RPMI7951 (cell line): Measurements from ENCODE around the gene PPP2R5B. TPM values are rescaled to one million over a fixed set of nuclear protein-coding genes. Genes with fewer than 3 reads are reported as not detected.
"Not testable (repeated sequence)": the region's sequence is repeated elsewhere in the genome, so short reads cannot be mapped to it uniquely, and the experiment has no call there.

Source experiments
- DNase-seq: peaks from one replicate; pipeline ENCODE4 v3.0.0-alpha.2; 2012; ENCODE audit warnings: low read depth
- total RNA-seq: library from RNA; depleted of rRNA; stranded (reverse); fragments of >200 nt; shearing (Covaris generic); gene quantifications from 2 replicates; pipeline ENCODE4 v1.2.3, GENCODE V29; 2014; rRNA removed

Gene PPP2R5B
- total RNA-seq, 1 experiment from 2014 or later, result 17.8 TPM

DNA sequence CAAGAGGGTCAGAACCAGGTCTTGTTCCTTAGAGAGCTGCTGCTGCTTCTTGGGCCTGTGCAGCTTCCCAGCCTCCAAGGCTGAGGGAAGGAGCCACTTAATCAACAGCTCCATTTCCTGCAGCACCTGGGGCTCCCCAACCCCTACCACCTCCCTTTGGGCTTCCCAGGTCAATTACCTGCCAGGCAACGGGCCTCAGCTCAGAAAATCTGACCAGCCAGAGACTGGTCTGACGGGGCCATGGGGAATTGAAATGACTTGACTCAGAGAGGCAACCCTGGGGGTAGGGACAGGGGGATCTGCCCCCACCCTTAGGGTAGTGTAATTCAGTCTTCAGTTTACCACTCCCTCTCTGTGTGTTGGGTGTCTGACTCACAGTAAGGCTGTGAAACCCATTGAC is 52.2 kb downstream of the PPP2R5B start:
- DNase-seq, result no peak

GRCh38 chr11:64983339-64983738 is 58.9 kb downstream of the PPP2R5B start:
- not testable (repeated sequence) for DNase-seq

Other genes starting within 250 kb of the PPP2R5B start
- 0.10 and 0.36 TPM in 2 replicates for gene NRXN2, start 201.5 kb upstream of the PPP2R5B start, total RNA-seq
- not detected in 2 replicates for gene RASGRP2, start 180.5 kb upstream of the PPP2R5B start, total RNA-seq
- gene PYGM, start 164.7 kb upstream of the PPP2R5B start, total RNA-seq, result not detected in 2 replicates
- 62.6 and 64.1 TPM in 2 replicates for gene SF1, start 146.1 kb upstream of the PPP2R5B start, total RNA-seq
- gene MAP4K2, start 121.5 kb upstream of the PPP2R5B start, total RNA-seq, result 13.9 and 16.1 TPM in 2 replicates
- 11.7 and 14.8 TPM in 2 replicates for gene MEN1, start 114.1 kb upstream of the PPP2R5B start, total RNA-seq
- 0.20 TPM in 1 of 2 replicates, not detected in the other for gene CDC42BPG, start 80.0 kb upstream of the PPP2R5B start, total RNA-seq
- 82.1 and 92.3 TPM in 2 replicates for gene EHD1, start 46.1 kb upstream of the PPP2R5B start, total RNA-seq
- 6.6 and 7.2 TPM in 2 replicates for gene ATG2A, start 7.5 kb upstream of the PPP2R5B start, total RNA-seq
- gene GPHA2, start 11.2 kb downstream of the PPP2R5B start, total RNA-seq, result not detected in 2 replicates
- not detected in 2 replicates for gene MAJIN, start 47.4 kb downstream of the PPP2R5B start, total RNA-seq
- 0.59 and 0.84 TPM in 2 replicates for gene BATF2, start 72.3 kb downstream of the PPP2R5B start, total RNA-seq
- 166 and 176 TPM in 2 replicates for gene ARL2, start 89.5 kb downstream of the PPP2R5B start, total RNA-seq
- 25.8 and 27.0 TPM in 2 replicates for gene SNX15, start 102.8 kb downstream of the PPP2R5B start, total RNA-seq
- gene SAC3D1, start 116.5 kb downstream of the PPP2R5B start, total RNA-seq, result 18.9 and 21.0 TPM in 2 replicates
- not detected in 2 replicates for gene NAALADL1, start 133.9 kb downstream of the PPP2R5B start, total RNA-seq
- gene CDCA5, start 159.4 kb downstream of the PPP2R5B start, total RNA-seq, result 41.7 and 45.7 TPM in 2 replicates
- 58.3 and 65.6 TPM in 2 replicates for gene ZFPL1, start 159.5 kb downstream of the PPP2R5B start, total RNA-seq
- 48.7 and 108 TPM in 2 replicates for gene VPS51, start 171.5 kb downstream of the PPP2R5B start, total RNA-seq
- 5.0 and 6.0 TPM in 2 replicates for gene TM7SF2, start 187.2 kb downstream of the PPP2R5B start, total RNA-seq
- 7.6 and 10.2 TPM in 2 replicates for gene ZNHIT2, start 193.0 kb downstream of the PPP2R5B start, total RNA-seq
- gene FAU, start 197.4 kb downstream of the PPP2R5B start, total RNA-seq, result 366 and 448 TPM in 2 replicates
- gene MRPL49, start 197.6 kb downstream of the PPP2R5B start, total RNA-seq, result 50.6 and 69.5 TPM in 2 replicates
- gene SYVN1, start 209.8 kb downstream of the PPP2R5B start, total RNA-seq, result 15.6 and 29.2 TPM in 2 replicates
- gene SPDYC, start 245.5 kb downstream of the PPP2R5B start, total RNA-seq, result not detected in 2 replicates